KMS-11 (cell line): Measurements from ENCODE around the gene MMP24.
"Not testable (repeated sequence)": the region's sequence is repeated elsewhere in the genome, so short reads cannot be mapped to it uniquely, and the experiment has no call there.

ENCODE experiments used
- H2AFZ ChIP-seq: fragments of 200-600 bp; sonication (generic); 2 replicates; pipeline ENCODE4 v1.6.1; 2016; ENCODE audit warnings: antibody characterized with exemption, mixed run types, low read depth
- H3K27ac ChIP-seq: fragments of 200-600 bp; sonication (generic); 2 replicates; pipeline ENCODE4 v1.6.1; 2016; ENCODE audit warnings: mild to moderate bottlenecking, mixed run types
- H3K27me3 ChIP-seq: fragments of 200-600 bp; sonication (generic); 2 replicates; pipeline ENCODE4 v1.6.1; 2017; ENCODE audit warnings: mild to moderate bottlenecking, low read depth, mixed run types, moderate library complexity; ENCODE audit not compliant: insufficient read depth
- H3K36me3 ChIP-seq: fragments of 200-600 bp; sonication (generic); 2 replicates; pipeline ENCODE4 v1.6.1; 2017; ENCODE audit warnings: mild to moderate bottlenecking, mixed run types; ENCODE audit not compliant: insufficient read depth
- H3K4me1 ChIP-seq: fragments of 200-600 bp; sonication (generic); 2 replicates; pipeline ENCODE4 v1.6.1; 2016; ENCODE audit warnings: mild to moderate bottlenecking, low read depth, mixed run types; ENCODE audit not compliant: poor library complexity, severe bottlenecking
- H3K4me2 ChIP-seq: fragments of 200-600 bp; sonication (generic); 2 replicates; pipeline ENCODE4 v1.7.0; 2016; ENCODE audit warnings: mild to moderate bottlenecking, mixed run types
- H3K4me3 ChIP-seq: fragments of 200-600 bp; sonication (generic); IDR thresholded peaks from 2 replicates; pipeline ENCODE4 v1.6.1; 2017; ENCODE audit warnings: low read depth, low read length, mixed read lengths; ENCODE audit not compliant: insufficient read depth
- H3K79me2 ChIP-seq: fragments of 200-600 bp; sonication (generic); 2 replicates; pipeline ENCODE4 v1.6.1; 2016; ENCODE audit warnings: low read depth, mixed run types; ENCODE audit not compliant: insufficient read depth
- H3K9ac ChIP-seq: fragments of 200-600 bp; sonication (generic); 2 replicates; pipeline ENCODE4 v1.6.1; 2016; ENCODE audit warnings: mild to moderate bottlenecking, mixed run types
- H4K20me1 ChIP-seq: fragments of 200-600 bp; sonication (generic); 2 replicates; pipeline ENCODE4 v1.6.1; 2016; ENCODE audit warnings: mild to moderate bottlenecking, mixed run types; ENCODE audit not compliant: insufficient read depth
- TF ChIP-seq, protein P1 (sequence below): fragments of 200-600 bp; sonication (generic); conservative IDR thresholded peaks from 2 replicates; pipeline ENCODE4 v1.6.1; 2017; ENCODE audit warnings: low read depth, mild to moderate bottlenecking, antibody characterized with exemption, low read length, moderate library complexity, mixed read lengths

MMP24 gene

GRCh38 chr20:35226126-35226883, at the start of gene MMP24:
MMP24 (plus strand) TSS chr20:35226690; CDS start chr20:35226739, 49 bp downstream.
- H3K27ac ChIP-seq, result no peak within 1 kb of the TSS
- no peaks in the 10 kb centered on the region for H3K36me3 ChIP-seq
- no peaks in the 10 kb centered on the region for H3K4me1 ChIP-seq
- no peak within 1 kb of the TSS for H3K9ac ChIP-seq
- no peaks in the 10 kb centered on the region for H4K20me1 ChIP-seq
- no peaks in the 10 kb centered on the region; the same call in none of the 2 replicates for H3K27me3 ChIP-seq
- no peak within 1 kb of the TSS for H3K4me2 ChIP-seq
- H3K79me2 ChIP-seq, result no peaks in the 10 kb centered on the region
- no peak within 1 kb of the TSS for H2AFZ ChIP-seq
- TF ChIP-seq, protein P1, sequence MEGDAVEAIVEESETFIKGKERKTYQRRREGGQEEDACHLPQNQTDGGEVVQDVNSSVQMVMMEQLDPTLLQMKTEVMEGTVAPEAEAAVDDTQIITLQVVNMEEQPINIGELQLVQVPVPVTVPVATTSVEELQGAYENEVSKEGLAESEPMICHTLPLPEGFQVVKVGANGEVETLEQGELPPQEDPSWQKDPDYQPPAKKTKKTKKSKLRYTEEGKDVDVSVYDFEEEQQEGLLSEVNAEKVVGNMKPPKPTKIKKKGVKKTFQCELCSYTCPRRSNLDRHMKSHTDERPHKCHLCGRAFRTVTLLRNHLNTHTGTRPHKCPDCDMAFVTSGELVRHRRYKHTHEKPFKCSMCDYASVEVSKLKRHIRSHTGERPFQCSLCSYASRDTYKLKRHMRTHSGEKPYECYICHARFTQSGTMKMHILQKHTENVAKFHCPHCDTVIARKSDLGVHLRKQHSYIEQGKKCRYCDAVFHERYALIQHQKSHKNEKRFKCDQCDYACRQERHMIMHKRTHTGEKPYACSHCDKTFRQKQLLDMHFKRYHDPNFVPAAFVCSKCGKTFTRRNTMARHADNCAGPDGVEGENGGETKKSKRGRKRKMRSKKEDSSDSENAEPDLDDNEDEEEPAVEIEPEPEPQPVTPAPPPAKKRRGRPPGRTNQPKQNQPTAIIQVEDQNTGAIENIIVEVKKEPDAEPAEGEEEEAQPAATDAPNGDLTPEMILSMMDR, result no peak
- H3K4me3 ChIP-seq, result no peak within 1 kb of the TSS

GRCh38 chr20:35179292-35180212, 46.9 kb upstream of the MMP24 start:
- no peak overlapping the region for H3K4me2 ChIP-seq

DNA sequence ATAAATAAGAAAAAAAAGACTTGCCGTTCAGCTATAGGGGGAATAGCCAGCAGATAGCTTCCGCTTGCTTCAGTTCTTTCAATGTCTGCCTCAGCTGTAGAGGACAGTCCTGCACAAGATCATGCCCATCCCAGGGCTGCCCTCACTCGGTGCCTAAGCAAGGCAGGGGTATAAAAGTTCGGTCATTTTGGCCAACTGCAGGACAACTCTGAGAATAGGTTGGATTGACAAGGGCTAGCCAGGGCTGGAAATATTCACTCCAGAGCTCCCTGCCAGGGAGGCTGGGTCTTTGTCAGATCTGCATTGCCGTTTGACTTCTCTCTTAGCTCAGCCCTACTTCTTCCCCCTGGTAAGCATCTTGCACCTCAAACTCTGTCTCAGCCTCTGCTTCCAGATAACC, 46.2 kb upstream of the MMP24 start:
- TF ChIP-seq, protein P1, result no peak
- no peak overlapping the region for H3K4me2 ChIP-seq
- no peaks in the 10 kb centered on the region for H4K20me1 ChIP-seq
- H3K36me3 ChIP-seq, result no peaks in the 10 kb centered on the region
- no peak overlapping the region for H3K4me3 ChIP-seq
- H3K27ac ChIP-seq, result no peak overlapping the region
- H3K9ac ChIP-seq, result no peak overlapping the region
- no peak overlapping the region for H2AFZ ChIP-seq
- H3K4me1 ChIP-seq, result no peaks in the 10 kb centered on the region
- H3K79me2 ChIP-seq, result no peaks in the 10 kb centered on the region
- H3K27me3 ChIP-seq, result no peaks in the 10 kb centered on the region

More at GRCh38 chr20:35179292-35180212, 46.9 kb upstream of the MMP24 start:
- Histone ChIP-seq H4K20me1 (no peaks in the 10 kb centered on the region), H2AFZ (no peak overlapping the region), H3K27me3 (no peaks in the 10 kb centered on the region), H3K27ac (no peak overlapping the region), H3K9ac (no peak overlapping the region), H3K4me3 (no peak overlapping the region), H3K36me3 (no peaks in the 10 kb centered on the region), H3K4me1 (no peaks in the 10 kb centered on the region), H3K79me2 (no peaks in the 10 kb centered on the region)
- TF ChIP-seq, protein P1, result no peak

GRCh38 chr20:35181731-35182130, 44.8 kb upstream of the MMP24 start:
- Histone ChIP-seq H3K36me3 (no peaks in the 10 kb centered on the region), H2AFZ (no peak overlapping the region), H3K4me2 (no peak overlapping the region), H3K79me2 (no peaks in the 10 kb centered on the region), H3K9ac (no peak overlapping the region), H4K20me1 (no peaks in the 10 kb centered on the region), H3K27ac (no peak overlapping the region), H3K4me1 (no peaks in the 10 kb centered on the region), H3K27me3 (no peaks in the 10 kb centered on the region), H3K4me3 (no peak overlapping the region)
- TF ChIP-seq, protein P1, result no peak

DNA sequence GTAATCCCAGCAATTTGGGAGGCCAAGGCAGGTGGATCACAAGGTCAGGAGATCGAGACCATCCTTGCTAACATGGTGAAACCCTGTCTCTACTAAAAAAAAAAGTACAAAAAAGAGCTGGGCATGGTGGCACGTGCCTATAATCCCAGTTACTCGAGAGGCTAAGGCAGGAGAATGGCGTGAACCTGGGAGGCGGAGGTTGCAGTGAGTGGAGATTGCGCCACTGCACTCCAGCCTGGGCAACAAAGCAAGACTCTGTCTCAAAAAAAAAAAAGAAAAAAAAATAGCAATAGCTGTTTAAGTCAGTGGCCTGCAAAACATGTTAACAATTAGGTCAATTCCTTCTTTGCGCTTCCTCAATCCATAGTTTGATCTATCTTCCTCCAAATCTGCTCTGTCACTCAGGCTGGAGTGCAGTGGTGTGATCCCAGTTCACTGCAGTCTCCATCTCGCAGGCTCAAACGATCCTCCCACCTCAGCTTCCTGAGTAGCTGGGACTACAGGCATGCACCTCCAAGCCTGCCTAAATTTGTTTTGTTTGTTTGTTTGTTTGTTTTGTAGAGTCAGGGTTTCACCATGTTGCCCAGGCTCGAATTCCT, 39.7 kb upstream of the MMP24 start:
- H2AFZ ChIP-seq, H3K4me2 ChIP-seq, H3K9ac ChIP-seq, H3K27ac ChIP-seq, H3K4me1 ChIP-seq, H4K20me1 ChIP-seq, H3K36me3 ChIP-seq, H3K4me3 ChIP-seq, H3K79me2 ChIP-seq, H3K27me3 ChIP-seq: not testable (repeated sequence)
